HG02571 (cell line): Measurements from ENCODE around the gene CNOT3.

ENCODE experiments used
- ATAC-seq: cut with Tn5 transposase; IDR thresholded peaks from one replicate; pipeline ENCODE4 v1.9.1; 2021; ENCODE audit warnings: mild to moderate bottlenecking, moderate library complexity; ENCODE audit not compliant: unreplicated experiment

The CNOT3 gene

GRCh38 chr19:54115109-54116063 is 22.2 kb upstream of the CNOT3 start, which contains the start of the genes PRPF31 and TFPT:
Gene PRPF31 (plus strand): TSS chr19:54115754. CDS start chr19:54118279, 2,525 bp downstream.
Gene TFPT (minus strand): TSS chr19:54115657. CDS start chr19:54115269, 388 bp downstream.
- ATAC-seq, result peak; percentile 75

- ATAC-seq, result no peak
Observed at GRCh38 chr19:54121259-54121658, 16.3 kb upstream of the CNOT3 start.

- ATAC-seq, result no peak
Observed at GRCh38 chr19:54123682-54124081, 13.9 kb upstream of the CNOT3 start.

GRCh38 chr19:54124393-54124792 is 13.2 kb upstream of the CNOT3 start:
- no peak for ATAC-seq

GRCh38 chr19:54125713-54126112 is 11.8 kb upstream of the CNOT3 start:
- no peak for ATAC-seq

- no peak for ATAC-seq
Observed at GRCh38 chr19:54127688-54128440, 9.7 kb upstream of the CNOT3 start.

GRCh38 chr19:54128441-54128725 is 9.2 kb upstream of the CNOT3 start:
- no peak for ATAC-seq

- ATAC-seq, result no peak
Observed at GRCh38 chr19:54128796-54129616, 8.6 kb upstream of the CNOT3 start.

GRCh38 chr19:54129617-54129996 is 8.0 kb upstream of the CNOT3 start:
- ATAC-seq, result no peak

GRCh38 chr19:54133312-54133956 is 4.1 kb upstream of the CNOT3 start:
- no peak for ATAC-seq

- no peak for ATAC-seq
Observed at GRCh38 chr19:54133957-54134590, 3.5 kb upstream of the CNOT3 start.

GRCh38 chr19:54136086-54136863 is 1.3 kb upstream of the CNOT3 start:
- ATAC-seq, result no peak

GRCh38 chr19:54136864-54137698 is 481 bp upstream of the CNOT3 start:
- ATAC-seq, result peak; percentile 74

GRCh38 chr19:54138489-54139256 is 1.1 kb downstream of the CNOT3 start:
- ATAC-seq, result no peak

- ATAC-seq, result no peak
Observed at GRCh38 chr19:54141356-54141755, 3.8 kb downstream of the CNOT3 start.

GRCh38 chr19:54142166-54142780 is 4.7 kb downstream of the CNOT3 start:
- ATAC-seq, result no peak

GRCh38 chr19:54145541-54146158 is 8.1 kb downstream of the CNOT3 start:
- ATAC-seq, result no peak
